ENCODE measurements around the gene ABR. TPM values are rescaled to one million over a fixed set of nuclear protein-coding genes. Genes with fewer than 3 reads are reported as not detected.

The ABR gene
- total and polyA plus RNA-seq, 2 of the 13 experiments (the other 11 are each of a cell fraction or from before 2014, with no cell fraction given) = 12.4 to 40.4 TPM

- TF ChIP-seq ZNF407 (CRISPR knock-in tag; IDR thresholded peaks at IDR 0.05; ENCODE audit: not compliant biosample characterization) = no peak
- TF ChIP-seq EZH2 (conservative IDR thresholded peaks at IDR 0.05; ENCODE audit: low read depth, low read length) = no peak
- TF ChIP-seq ZNF17 (CRISPR knock-in tag; IDR thresholded peaks at IDR 0.05) = no peak
- TF ChIP-seq ZKSCAN5 (CRISPR knock-in tag; IDR thresholded peaks at IDR 0.05) = no peak
These were observed 225.2 kb downstream of the ABR start (continued) for GRCh38 chr17:954431-955164.
